HG03175 (cell line): ENCODE measurements around the gene ZNF470.

Experiments used
- ATAC-seq: cut with Tn5 transposase; IDR thresholded peaks from one replicate; pipeline ENCODE4 v1.9.1; 2021; ENCODE audit warnings: mild to moderate bottlenecking, moderate library complexity; ENCODE audit not compliant: unreplicated experiment

ZNF470 gene

DNA sequence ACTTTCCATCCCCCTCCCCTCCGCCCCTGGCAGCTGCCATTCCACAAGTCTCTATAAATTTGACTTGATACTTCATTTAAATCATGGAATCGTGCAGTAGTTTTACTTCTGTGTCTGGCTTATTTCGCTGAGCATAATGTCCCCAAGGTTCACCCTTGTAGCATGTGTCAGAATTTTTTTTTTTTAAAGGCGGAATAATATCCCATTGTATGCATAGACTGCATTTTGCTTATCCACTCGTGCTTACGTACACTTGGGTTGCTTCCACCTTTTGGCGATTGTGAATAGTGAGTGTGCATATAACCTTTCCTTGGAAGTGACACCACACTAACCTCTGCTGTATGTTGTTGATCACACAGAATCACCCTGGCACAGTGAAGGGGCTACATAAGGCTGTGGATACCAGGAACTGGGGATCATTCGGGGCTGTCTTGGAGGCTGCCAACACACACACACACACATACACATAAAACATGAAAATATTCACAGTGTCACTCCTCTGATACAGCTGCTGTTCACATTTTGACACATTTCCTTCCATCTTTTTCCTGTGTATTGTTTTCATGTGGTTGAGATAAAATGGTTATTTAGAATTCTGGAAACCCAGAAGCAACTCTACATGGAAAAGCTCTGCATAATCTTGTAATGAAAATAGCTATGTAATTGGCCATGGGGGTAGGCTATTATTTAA is 41.2 kb downstream of the ZNF470 start:
- no peak for ATAC-seq

DNA sequence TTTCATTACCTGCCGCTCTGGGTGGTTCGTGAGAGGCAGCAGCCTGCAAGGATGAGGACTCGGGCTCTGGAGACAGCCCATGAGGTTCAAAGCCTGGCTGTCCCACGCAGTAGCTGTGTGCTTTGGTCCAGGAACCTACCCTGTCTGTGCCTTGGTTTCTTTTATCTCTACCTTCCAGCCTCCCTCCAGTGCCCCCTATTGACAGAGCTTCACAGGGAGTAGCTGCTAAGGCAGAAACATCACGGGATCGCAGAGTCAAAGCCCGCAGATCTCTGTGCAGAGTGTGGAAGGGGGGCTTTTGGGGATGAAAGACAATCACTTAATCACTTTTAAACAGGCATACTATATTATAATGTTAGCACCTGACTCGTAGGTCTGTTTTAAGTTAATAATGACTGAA is 44.0 kb downstream of the ZNF470 start:
- ATAC-seq: no peak

DNA sequence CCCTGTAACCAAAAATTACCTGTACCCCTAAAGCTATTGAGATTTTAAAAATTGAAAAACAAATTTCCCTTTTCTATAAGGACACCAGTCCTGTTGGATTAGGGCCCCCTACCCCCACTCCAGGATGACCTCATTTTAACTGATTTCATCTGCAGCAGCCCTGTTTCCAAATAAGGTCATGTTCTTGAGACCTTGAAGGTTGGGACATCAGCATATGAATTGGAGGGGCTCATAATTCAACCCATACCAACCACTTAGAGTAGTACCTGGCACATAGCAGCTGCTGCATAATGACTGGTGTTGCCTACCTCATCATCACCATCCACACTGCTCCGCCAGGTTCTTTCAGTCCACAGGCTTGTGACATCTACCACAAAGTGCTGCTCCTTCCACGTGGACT is 45.5 kb downstream of the ZNF470 start:
- ATAC-seq: no peak

DNA sequence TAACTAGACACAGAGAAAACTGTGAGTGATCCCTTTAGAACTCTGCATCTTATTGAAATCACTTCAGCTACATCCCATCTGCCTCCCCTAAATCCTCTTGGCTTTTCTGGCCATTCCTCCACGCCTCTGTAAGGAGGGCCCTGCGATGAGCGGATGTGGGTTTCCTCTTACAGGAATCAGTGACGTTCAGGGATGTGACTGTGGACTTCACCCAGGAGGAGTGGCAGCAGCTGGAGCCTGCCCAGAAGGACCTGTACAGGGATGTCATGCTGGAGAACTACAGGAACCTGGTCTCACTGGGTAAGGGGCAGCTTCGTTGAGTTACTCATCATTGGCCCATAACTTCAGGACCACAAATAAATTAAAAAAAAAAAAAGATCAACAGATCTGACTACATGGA is 46.4 kb downstream of the ZNF470 start:
- ATAC-seq: no peak

DNA sequence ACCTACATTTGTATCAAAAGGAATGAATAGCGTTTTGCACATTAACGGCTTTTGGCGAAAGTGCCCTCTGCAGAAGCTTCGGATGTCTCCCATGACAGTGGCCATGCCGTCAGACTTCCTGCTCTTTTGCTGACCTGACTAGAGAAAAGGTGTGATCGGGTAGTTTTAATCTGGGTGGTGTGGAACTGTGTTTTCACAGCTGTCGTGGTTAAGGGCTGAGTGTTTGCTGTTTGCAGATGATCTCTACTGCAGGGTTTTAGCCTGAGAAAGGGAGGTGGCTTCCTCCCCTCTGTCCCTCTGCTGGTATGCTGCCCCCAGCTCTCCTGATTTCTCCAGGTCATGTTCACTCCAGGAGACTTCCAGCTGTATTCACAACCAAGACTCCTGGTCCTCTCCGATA is 50.3 kb downstream of the ZNF470 start:
- no peak for ATAC-seq

DNA sequence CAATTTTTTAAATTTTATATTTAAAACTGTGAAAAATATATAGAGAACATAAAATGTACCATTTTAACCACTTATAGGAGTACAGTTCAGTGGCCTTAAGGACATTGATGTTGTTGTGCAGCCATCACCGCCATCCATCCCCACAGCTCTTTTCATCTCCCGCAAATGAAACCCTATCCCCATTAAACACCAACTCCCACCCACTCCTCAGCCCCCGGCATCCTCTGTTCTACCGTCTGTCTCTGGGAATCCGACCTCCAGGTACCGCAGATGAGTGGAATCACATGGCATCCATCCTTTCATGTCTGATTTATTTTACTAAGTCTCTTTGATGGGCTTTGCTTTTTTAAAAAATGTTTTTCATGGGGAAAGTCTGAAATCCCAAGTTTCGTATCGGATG is 51.9 kb downstream of the ZNF470 start:
- ATAC-seq: no peak

DNA sequence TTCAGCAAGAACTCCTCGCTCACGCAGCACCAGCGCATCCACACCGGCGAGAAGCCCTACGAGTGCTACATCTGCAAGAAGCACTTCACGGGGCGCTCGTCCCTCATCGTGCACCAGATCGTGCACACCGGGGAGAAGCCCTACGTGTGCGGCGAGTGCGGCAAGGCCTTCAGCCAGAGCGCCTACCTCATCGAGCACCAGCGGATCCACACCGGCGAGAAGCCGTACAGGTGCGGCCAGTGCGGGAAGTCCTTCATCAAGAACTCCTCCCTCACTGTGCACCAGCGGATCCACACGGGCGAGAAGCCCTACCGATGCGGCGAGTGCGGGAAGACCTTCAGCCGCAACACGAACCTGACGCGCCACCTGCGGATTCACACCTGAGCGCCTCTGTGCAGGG is 55.1 kb downstream of the ZNF470 start:
- ATAC-seq: no peak

DNA sequence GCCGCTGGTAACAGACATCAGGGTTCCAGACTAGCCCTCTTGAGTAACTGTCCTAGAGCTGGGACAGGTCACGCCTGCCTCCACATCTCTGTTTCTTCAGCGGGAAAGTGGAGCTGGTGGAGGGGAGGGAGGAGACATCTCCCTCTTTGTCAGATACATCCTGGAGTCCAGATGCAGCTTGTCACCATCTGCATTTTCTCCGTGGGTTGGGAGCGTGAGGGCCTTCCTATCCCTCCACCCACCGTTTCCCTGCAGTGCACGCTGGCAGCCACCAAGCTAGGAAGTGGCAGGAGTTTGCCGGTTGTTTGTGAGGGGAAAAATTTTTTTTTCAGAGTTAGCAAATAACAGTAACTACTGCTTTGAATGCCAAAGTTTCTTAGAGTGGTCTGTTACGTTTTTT is 55.7 kb downstream of the ZNF470 start:
- ATAC-seq: no peak

DNA sequence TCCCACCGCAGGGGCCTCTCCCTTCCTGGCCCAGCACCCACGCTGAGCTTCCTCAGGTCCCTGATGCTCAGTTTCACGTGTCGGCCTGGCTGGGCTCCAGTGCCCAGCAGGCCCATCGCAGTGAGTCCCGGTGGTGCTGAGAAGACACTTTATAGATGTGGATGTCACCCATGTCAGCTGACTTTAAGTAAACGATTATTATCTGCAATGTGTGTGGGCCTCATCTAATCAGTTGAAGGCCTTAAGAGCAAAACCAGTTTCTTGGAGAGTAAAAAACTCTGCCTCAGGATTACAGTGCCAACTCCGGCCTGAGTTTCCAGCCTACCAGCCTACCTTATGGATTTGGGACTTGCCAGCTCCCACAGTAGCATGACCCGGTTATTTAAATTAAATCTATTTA is 58.4 kb downstream of the ZNF470 start:
- ATAC-seq: no peak

DNA sequence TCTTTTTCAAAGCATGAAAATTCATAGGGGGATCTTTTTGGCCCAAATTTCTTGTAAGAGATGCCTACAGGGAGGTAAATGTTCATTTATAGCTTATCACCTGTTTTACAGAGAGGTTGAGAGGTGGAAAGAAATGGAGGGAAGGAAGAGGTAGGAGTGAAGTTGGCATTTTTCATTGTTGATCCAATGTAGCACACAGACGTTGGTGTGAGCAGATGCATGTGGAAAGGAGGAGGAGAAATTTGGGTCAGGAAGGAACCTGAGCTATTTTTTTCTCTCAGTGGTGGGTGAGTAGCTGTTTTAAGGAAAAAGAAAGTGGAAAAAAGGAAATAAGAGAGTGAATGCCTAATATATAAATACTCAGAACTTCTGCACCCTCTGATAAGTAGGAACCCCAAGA is 65.8 kb downstream of the ZNF470 start:
- no peak for ATAC-seq

DNA sequence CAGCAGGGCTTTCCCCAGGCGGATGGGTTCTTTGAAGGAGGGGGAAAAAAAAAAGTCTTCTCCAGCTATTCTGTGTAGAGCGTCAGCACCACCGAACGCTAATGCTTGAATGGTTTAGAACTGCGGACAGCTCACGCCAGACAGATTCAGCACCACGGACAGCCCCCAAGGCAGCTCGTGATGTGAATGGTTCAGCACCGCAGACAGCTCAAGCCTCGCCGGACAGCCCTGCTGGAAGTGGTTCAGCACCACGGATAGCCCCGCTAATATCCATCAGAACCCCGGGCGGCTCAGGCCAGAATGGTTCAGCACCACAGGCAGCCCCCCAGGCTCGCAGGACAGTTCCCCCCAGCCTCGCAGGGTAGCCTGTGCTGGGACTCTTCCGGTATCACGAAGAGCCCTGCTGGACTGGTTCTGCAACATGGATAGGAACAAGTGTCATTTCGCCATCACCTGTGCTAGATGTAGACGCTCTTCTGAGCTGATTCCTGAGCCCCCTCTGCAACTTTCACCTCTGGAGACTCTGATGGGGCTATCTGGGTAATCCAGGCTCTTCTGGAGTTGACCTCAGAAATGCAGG is 70.8 kb downstream of the ZNF470 start:
- ATAC-seq: no peak
